ENCODE results near the gene SUPT6H.

The SUPT6H gene

DNA sequence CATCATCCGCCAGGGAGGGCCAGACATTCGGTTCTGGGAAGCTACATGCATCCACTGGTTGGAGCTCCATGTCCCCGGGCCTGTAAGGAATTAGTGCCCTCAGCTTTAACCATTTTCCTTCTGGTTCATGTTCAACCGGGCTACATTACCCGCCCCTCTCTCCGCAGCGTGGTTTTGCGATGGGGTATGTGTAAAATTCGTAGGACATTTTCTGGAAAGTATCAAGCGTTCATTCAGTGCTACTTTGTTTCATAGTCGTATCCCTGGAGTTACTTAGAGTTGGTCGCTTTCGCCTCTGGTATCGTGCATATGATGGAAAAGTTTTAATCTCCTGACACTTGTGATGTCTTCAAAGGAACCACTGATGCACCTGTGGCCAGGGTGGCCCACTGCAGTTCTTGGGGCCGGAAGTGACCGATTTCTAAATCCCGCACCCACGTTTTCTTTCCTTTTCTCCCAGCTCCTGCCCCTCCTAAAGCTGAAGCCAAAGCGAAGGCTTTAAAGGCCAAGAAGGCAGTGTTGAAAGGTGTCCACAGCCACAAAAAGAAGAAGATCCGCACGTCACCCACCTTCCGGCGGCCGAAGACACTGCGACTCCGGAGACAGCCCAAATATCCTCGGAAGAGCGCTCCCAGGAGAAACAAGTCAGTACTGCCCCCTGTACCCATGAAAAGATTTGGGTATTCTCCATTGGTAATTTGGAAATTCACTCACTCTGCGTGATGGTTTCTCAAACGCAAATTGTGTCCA is 58.4 kb downstream of the SUPT6H start:
- TF ChIP-seq ZFX (IDR thresholded peaks at IDR 0.05; ENCODE audit: borderline replicate concordance) = no peak
- TF ChIP-seq, protein P1, sequence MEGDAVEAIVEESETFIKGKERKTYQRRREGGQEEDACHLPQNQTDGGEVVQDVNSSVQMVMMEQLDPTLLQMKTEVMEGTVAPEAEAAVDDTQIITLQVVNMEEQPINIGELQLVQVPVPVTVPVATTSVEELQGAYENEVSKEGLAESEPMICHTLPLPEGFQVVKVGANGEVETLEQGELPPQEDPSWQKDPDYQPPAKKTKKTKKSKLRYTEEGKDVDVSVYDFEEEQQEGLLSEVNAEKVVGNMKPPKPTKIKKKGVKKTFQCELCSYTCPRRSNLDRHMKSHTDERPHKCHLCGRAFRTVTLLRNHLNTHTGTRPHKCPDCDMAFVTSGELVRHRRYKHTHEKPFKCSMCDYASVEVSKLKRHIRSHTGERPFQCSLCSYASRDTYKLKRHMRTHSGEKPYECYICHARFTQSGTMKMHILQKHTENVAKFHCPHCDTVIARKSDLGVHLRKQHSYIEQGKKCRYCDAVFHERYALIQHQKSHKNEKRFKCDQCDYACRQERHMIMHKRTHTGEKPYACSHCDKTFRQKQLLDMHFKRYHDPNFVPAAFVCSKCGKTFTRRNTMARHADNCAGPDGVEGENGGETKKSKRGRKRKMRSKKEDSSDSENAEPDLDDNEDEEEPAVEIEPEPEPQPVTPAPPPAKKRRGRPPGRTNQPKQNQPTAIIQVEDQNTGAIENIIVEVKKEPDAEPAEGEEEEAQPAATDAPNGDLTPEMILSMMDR (IDR thresholded peaks at IDR 0.05) = peak; percentile 42
- peak overlapping the region; percentile 99 for H3K27ac ChIP-seq

DNA sequence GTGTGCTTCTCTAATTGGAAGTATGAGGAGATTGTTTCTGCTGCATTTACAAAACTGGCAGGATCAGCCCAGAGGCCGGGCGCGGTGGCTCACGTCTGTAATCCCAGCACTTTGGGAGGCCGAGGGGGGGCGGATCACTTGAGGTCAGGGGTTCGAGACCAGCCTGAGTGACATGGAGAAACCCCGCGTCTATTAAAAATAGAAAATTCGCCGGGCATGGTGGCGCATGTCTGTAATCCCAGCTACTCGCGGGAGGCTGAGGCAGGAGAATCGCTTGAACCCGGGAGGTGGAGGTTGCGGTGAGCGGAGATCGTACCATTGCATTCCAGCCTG is 59.0 kb downstream of the SUPT6H start:
- peak overlapping the region; percentile 99 for H3K27ac ChIP-seq

DNA sequence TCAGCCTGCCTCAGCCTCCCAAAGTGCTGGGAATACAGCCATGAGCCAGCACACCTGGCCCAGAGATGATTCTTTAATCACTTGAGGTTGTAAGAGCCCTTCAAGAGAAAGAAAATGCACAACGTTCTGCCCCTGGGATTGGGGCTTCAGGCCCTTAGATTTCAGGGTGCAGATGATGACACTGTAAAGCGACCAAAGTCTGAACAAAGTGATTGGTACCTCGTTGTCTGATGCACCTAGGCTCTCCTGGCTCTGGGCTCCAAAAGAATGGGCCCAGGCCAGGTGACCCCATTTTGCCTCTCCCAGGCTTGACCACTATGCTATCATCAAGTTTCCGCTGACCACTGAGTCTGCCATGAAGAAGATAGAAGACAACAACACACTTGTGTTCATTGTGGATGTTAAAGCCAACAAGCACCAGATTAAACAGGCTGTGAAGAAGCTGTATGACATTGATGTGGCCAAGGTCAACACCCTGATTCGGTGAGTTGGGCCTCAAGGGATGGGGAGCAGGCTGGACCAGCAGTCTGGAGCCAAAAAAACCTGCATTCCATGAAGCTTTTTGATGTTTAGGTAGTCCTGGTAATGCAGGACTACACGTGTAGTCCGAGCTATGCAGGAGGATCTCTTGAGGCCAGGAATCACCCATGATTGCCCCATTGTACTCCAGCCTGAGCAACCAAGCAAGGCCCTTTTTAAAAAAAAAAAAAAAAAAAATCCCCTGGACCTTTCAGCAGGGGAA is 60.6 kb downstream of the SUPT6H start:
- peak overlapping the region; percentile 99 for H3K27ac ChIP-seq

DNA sequence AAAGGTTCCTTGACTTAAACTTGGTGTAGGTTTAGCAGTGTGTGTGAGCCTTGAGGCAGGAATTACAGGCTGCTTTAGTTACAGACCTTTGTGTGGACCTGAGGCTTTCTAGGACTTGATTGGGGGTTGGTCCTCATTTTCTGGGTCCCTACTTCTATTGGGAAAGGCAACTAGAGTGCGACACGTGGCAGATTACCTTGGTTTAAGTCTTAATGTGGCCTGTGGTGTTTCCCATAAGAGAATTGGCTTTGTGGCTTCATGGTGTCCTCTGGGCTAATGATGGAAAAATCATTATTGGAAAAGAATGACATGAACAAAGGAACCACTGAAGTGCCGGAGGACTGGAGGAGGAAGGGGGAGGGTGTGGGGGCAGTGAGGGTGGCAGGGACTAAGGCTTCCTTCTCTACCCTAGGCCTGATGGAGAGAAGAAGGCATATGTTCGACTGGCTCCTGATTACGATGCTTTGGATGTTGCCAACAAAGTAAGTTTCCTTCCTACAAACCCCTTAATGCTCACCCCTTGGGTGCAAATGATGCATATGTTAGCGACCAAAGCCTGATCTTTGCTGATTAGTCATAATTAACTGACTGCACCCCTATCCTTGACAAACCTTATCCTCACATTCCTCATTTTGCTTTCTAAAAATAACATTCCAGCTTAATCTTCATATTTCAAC is 61.3 kb downstream of the SUPT6H start:
- H3K27ac ChIP-seq = peak overlapping the region; percentile 99

More for the DNA sequence above, 60.6 kb downstream of the SUPT6H start:
- TF ChIP-seq, protein P1 (IDR thresholded peaks at IDR 0.05) = no peak
- no peak for TF ChIP-seq ZFX (IDR thresholded peaks at IDR 0.05; ENCODE audit: borderline replicate concordance)

DNA sequence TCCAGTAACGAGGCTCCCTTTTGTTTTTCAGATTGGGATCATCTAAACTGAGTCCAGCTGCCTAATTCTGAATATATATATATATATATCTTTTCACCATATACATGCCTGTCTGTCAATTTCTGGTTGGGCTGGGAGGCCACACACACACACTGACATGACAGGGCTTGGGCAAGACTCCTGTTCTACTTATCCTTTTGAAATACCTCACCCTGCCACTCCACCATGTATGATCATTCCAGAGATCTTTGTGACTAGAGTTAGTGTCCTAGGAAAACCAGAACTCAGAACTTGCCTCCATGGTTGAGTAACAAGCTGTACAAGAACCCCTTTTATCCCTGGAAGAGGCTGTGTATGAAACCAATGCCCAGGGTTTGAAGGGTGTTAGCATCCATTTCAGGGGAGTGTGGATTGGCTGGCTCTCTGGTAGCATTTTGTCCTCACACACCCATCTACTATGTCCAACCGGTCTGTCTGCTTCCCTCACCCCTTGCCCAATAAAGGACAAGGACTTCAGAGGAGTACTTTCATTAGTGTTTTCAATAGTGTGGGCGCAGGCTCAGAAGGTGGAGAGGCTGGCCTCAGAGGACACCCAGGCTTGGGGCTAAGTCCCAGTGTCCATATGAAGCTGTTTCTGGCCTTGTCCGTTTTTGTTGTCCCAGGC is 62.0 kb downstream of the SUPT6H start:
- H3K27ac ChIP-seq = peak overlapping the region; percentile 99

More for the DNA sequence above, 61.3 kb downstream of the SUPT6H start:
- TF ChIP-seq, protein P1 (IDR thresholded peaks at IDR 0.05) = no peak
- no peak for TF ChIP-seq ZFX (IDR thresholded peaks at IDR 0.05; ENCODE audit: borderline replicate concordance)

DNA sequence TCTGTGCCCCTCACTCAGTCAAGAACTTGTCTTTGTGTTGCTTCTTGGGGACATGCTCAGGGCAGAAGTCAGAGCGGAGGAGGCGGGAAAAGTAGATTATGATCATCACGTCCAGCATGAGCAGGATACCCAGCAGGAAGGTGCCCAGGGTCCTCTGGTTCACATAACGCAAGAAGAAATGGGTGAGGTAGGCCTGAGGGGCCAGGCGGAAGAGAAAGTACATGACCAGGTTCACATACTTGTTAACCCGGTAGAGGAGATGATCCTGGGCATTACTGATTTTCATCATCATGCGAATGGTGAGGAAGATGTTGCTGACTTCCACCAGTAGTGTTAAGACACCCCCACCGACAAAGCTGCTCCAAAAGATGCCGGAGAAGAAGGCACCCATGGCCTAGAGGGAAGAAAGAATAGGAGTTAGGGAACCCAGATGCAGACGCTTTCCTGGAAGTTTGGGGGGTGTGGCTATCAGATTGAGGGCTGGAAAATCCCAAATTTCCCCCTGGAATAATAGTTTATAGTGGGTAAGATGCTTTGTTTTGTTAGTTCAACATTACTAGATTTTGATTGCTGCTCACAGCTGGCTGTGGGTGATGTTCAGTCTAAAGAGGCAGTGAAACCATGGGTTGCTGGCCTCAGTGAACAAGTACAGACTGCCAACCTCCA is 62.6 kb downstream of the SUPT6H start:
- H3K27ac ChIP-seq = peak overlapping the region; percentile 99
- TF ChIP-seq, protein P1 (IDR thresholded peaks at IDR 0.05) = no peak
- no peak for TF ChIP-seq ZFX (IDR thresholded peaks at IDR 0.05; ENCODE audit: borderline replicate concordance)

DNA sequence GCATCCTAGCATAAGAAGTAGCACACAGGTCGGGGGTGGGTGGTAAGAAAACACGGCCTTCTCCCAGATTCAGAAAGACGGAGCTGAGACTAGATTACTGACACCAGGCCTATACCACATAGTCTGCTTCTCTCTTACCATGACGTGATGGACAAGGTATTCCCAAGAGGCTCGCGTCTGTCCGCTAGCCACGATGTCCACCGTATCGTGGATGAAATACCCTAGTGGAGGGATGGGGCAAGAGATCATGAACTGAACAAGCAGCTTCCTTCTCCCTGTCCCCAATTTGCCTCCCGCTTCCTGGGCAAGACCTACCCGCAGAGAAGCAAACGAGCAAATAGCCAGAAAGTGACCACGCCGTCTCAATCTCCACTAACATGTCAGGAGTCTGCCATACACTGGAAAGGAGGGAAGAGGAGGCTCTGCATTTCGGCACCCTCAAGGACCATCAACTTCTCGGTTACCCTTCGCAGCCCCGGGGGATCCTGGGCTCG is 63.2 kb downstream of the SUPT6H start:
- peak overlapping the region; percentile 99 for H3K27ac ChIP-seq
- no peak for TF ChIP-seq ZFX (IDR thresholded peaks at IDR 0.05; ENCODE audit: borderline replicate concordance)
- TF ChIP-seq, protein P1 (IDR thresholded peaks at IDR 0.05) = no peak

Data from 22Rv1 (cell line).